Head of caudate nucleus (tissue), 42 donors: Measurements from ENCODE around the gene INSRR.

Source experiments
- DNase-seq, 42 donors: peaks; one replicate each; pipeline versions ENCODE4 v3.0.0 to v3.0.0-alpha.2; 2020 to 2021; ENCODE audit warnings: mixed read lengths in 7 of 42
- intact Hi-C: fragments of 100-400 bp; cut with DNase I; formaldehyde crosslinking; loops from one replicate; pipeline ENCODE4 v1.15.0; 2022

Gene INSRR

DNA sequence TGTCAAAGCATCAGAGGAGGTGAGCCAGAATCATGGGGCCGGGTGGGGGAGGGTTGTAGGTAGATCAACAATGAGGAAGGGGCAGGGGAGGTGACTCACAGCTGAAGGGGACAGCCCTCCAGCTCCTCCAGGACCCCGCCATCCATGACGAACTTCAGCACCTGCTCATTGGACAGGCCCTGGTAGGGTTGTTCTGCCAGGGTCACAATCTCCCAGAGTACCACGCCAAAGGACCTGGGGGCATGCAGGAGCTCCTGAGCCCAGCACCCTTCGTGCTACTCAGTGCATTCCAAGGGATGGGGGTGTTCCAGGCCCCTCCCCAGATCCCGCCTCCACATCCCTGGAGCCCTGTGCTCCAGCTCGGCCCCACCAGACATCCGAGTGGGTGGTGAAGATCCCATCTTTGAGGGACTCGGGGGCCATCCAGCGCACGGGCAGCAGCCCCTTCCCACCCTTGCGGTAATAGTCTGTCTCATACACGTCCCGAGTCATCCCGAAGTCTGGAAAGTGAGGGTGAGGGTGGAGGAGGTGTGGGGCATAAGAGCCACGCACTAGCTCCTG, 17.5 kb downstream of the INSRR start:
- no peak for DNase-seq
- intact Hi-C loops, result no loop called here

DNA sequence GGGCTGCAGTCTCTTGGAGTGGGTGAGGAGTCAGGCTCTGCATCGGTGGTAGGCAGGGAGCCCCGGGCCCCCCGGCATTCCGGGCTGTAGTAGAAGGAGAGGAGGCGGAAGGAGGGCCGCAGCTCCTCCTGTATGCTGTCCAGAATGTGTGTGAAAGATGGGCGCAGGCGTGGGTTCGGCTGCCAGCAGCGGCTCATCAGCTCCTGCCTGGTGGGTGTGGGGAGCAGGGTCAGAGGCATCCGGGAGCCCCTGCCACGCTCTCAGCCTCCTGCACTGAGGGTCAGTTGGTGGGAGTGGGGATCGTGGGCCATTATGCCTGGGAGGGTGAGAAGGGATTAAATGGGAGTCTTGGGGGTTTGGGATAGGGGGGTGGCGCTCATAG, 18.0 kb downstream of the INSRR start:
- intact Hi-C loops, result no loop called here
- no peak for DNase-seq

- intact Hi-C loops, result no loop called here
- DNase-seq, result no peak
These were observed 18.6 kb downstream of the INSRR start for GRCh38 chr1:156840186-156840897.

- intact Hi-C loops, result no loop called here
- no peak for DNase-seq
These were observed 19.3 kb downstream of the INSRR start for GRCh38 chr1:156839426-156840109.

- intact Hi-C loops, result no loop called here
- DNase-seq, result peak in 18 of 42 donors; percentile 13 to 74 (median 34)
These were observed 19.9 kb downstream of the INSRR start for GRCh38 chr1:156838972-156839371.

- DNase-seq, result no peak
- intact Hi-C loops, result no loop called here
These were observed 22.0 kb downstream of the INSRR start for GRCh38 chr1:156836892-156837291.

DNA sequence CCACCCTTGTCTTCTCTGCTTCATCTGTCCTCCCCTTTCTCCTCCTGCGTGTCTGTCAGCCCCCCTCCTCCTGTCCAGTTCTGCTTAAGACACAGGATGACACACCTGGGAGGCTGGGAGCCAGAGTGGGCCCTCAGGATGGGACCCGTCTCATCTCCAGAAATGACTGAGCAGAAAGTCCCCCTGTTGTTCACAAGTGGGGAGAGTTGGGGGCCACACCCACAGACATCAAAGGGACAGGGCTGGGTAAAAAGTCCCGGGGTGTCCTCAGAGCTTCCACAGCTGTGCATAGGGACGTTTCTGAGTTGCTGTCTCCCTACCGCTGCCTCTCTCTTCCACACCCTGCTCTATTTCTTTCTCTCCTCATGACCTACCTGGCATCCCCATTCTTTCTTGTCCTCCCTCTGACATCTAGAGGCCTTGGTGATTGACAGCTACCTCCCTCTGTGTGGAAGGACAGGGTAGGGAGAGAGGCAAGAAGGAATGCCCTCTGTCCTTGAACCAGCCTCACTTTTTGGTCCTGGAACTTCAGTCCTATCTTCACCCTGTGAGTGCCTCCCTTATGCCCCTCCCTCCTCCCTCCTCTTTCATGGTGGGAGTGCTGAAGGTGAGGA, 22.8 kb downstream of the INSRR start:
- intact Hi-C loops, result no loop called here
- no peak for DNase-seq

- DNase-seq, result no peak
- intact Hi-C loops, result no loop called here
These were observed 24.6 kb downstream of the INSRR start for GRCh38 chr1:156834322-156834721.

DNA sequence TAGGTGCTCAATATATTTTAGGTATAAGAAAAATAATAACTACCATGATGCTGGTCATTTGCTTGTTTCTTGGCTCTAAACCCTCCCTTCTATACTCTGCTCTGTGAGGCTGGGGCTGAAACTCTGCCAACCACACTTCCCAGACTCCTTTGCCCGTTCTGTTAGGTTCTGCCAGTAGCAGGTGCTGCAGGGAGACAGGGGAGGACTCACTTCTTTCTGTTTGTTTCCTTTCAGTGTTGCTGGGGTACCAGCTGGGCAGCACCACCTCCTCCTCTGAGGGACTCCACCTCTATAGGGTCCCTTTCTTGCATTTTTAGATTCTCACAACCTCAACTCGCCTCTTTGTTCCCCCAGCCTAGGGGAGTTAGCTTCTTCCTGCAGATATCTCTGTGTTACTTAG, 25.3 kb downstream of the INSRR start:
- intact Hi-C loops, result no loop called here
- DNase-seq, result no peak

- intact Hi-C loops, result no loop called here
- no peak for DNase-seq
These were observed 26.5 kb downstream of the INSRR start for GRCh38 chr1:156832434-156832833.

DNA sequence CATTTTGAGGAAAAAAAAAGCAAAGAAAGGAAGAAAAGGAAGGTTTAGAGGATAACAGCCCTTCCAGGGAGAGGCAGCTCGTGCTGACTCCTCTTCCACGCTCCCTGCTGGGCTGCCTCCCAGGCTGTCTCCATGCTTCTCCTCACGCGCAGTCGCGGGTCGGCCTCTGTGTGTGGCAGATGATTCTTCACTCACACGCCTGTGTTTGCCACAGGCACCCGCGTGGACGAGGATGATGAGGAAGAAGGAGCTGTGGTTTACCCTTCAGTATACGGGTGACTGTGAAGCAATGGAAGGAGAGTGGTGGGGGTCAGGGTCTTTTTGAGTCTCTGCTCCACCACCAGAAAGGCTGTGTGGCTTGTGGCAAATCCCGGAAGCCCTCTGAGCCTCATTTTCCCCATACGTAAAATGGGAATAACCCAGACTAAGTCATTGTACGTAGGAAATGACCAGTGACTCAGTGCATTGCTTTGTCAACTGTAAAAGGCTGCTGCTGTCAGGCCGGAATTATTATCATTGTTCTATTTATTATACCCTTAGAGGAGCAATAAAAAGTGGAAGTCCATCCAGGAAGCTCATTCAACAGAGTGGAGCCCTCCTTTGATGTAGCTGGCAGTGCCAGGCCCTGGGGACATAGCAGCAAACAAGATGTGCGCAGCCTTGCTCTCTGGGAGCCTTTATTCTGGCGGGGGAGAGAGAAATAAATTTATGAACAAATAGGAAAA, 30.4 kb downstream of the INSRR start:
- intact Hi-C loops, result no loop called here
- DNase-seq, result no peak

DNA sequence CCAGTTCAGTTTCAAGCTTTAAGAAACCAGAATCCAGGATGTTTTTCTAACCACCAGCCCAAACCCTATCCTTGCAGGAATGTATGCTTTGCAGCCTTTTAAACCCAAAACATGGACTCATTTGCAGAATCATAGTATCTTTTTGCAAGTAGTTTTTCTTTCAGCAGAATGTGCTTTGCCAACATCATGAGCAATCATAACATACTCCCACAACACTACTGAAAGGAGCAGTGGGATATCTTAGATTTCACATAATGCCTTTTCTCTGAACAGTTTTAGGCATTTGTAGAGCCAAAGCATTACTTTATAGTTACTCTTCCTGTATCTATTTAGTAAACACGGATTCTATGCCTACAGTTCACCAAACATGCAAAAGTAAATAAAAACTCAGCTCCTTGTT, 32.3 kb downstream of the INSRR start:
- intact Hi-C loops, result no loop called here
- no peak for DNase-seq

GRCh38 chr1:156823210-156823790, 35.6 kb downstream of the INSRR start:
- intact Hi-C loops, result no loop called here
- no peak for DNase-seq

DNA sequence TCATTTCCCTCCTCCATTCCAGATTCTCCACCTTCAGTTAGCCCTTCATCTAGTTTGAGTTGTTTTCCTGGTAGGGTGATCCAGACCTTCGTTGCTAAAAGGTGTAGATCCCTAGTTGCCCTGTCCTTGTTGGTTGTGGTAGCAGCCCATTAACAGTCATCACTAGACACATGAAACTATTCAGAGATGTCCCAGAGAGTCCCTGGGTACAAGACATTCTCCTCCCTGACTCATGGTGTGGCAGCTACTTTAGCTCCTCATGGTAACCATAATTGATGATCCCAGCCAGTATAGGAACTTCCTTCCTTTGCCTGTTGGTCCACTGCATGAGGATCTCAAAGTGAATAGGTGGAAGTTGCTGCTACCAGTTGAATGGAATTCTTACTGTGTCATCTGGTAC, 36.2 kb downstream of the INSRR start:
- DNase-seq, result no peak
- intact Hi-C loops, result no loop called here

GRCh38 chr1:156821801-156822200, 37.1 kb downstream of the INSRR start:
- intact Hi-C loops, result no loop called here
- no peak for DNase-seq

DNA sequence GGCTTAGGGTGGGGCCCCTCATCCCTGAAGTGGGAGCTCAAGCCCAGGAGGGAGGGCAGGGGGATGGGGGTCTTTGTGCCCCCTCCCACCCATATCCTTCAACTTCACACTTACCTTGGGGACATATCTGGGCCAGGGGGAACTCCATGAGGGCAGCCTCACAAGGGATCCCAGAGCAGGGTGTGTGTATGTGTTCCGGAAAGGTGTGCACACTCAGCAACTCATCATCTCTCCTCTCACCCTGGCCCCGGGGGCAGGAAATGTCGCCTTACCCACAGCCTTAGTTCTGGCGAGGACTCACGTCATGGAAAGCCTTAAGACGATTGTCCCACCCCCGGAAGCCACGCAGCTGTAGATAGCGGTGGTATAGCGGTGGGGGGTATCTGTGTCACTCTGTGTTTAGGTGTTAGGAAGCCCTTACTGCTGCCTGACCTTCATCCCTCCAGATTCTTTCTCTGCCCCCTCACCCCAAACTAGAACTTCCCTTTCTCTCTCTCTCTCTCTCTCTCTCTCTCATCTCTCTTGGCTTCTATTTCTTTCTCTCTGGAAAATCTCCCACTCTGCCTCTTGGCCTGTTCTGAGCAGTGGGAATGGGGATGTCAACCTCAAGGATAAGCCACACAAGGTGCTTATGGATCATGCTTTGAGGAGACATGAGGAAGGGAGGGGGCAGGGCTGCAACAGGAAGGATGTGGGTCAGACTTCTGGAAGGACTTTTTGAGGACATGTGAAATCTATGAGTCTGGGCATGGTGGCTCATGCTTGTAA, 42.2 kb downstream of the INSRR start, which contains the start of gene SH2D2A:
TSS of gene SH2D2A (minus strand) at position 288 of the 768 bp plus-strand sequence. CDS start at position 148, 140 bp downstream.
- no peak for DNase-seq
- intact Hi-C loops, result no loop called here

GRCh38 chr1:156815961-156816422, 42.9 kb downstream of the INSRR start:
- DNase-seq, result no peak
- intact Hi-C loops, result no loop called here

DNA sequence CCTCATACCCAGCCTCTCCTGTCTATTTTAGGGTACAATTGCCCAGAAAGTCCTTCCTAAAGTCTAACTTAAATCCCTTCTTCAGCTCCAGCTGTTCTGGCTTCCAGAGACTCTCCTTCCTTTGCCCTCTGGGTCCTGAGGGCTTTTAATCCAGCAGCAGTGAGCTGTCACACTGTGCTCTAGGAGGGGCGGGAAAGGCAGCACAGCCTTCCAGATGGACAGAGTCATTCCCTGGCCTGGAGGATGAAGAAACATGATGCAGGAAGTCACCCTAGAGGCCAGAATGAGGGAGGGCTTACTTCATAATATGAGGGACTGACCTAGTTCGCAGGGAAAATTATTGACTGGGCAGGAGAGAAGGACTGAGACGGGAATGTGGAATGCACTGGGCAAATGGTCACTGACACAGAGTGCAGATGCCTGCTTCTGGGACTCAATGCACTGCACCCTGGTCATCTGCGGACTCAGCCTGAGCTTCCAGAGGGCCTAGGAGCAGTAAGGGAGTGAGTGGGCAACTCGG, 43.5 kb downstream of the INSRR start:
- no peak for DNase-seq
- intact Hi-C loops, result no loop called here
